CD4-positive, alpha-beta T cell treated with Interleukin-6 for 4 hours (primary cell): ENCODE results near the gene KIF24.
"Not testable (repeated sequence)": the region's sequence is repeated elsewhere in the genome, so short reads cannot be mapped to it uniquely, and the experiment has no call there.

Source experiments
- DNase-seq: peaks from one replicate; pipeline ENCODE4 v3.0.0-alpha.2; 2020; ENCODE audit warnings: mixed read lengths

Gene KIF24

GRCh38 chr9:34321451-34321850 is 7.6 kb downstream of the KIF24 start:
- DNase-seq = no peak

- no peak for DNase-seq
Measured at GRCh38 chr9:34318163-34318790, 10.8 kb downstream of the KIF24 start.

- DNase-seq = no peak
Measured at GRCh38 chr9:34317436-34317835, 11.6 kb downstream of the KIF24 start.

- DNase-seq = no peak
Measured at GRCh38 chr9:34311499-34312185, 17.4 kb downstream of the KIF24 start.

- DNase-seq = no peak
Measured at GRCh38 chr9:34310215-34310614, 18.9 kb downstream of the KIF24 start.

GRCh38 chr9:34308316-34308715 is 20.8 kb downstream of the KIF24 start:
- not testable (repeated sequence) for DNase-seq

- DNase-seq = not testable (repeated sequence)
Measured at GRCh38 chr9:34301064-34301463, 28.0 kb downstream of the KIF24 start.

- no peak for DNase-seq
Measured at GRCh38 chr9:34292552-34292951, 36.5 kb downstream of the KIF24 start.

GRCh38 chr9:34291423-34291822 is 37.6 kb downstream of the KIF24 start:
- no peak for DNase-seq

- DNase-seq = no peak
Measured at GRCh38 chr9:34291023-34291422, 38.0 kb downstream of the KIF24 start.

GRCh38 chr9:34289159-34289558 is 39.9 kb downstream of the KIF24 start:
- DNase-seq = no peak

GRCh38 chr9:34282096-34282495 is 47.0 kb downstream of the KIF24 start:
- no peak for DNase-seq

- DNase-seq = no peak
Measured at GRCh38 chr9:34279411-34279810, 49.7 kb downstream of the KIF24 start.
